Stimulated activated CD8-positive, alpha-beta memory T cell treated with anti-CD3 and anti-CD28 coated beads, Interleukin-4, amount 100 ng/mL, for 48 hours (primary cell): Measurements from ENCODE around the gene STK24.

Source experiments
- DNase-seq: peaks from one replicate; pipeline ENCODE4 v3.0.0-alpha.2; 2020

Gene STK24

DNA sequence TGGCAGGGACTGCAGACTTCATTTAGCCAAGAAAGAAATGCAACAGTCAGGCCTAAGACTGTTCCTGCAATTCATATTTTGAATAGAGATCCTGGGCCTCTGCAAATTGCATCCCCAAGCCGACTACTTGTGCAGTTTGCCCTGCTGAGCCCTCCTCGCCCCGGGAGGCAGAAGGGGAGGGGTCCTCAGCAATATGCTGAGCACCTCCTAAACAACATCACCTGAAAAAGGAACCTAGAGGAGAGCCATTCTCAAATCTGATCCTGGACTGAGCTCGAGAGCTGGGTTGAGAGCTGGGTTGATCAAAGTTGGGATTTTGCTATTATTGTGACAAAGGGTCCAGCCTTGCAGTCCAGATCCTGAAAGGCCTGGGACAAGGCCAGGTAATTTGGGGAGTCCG is 129.8 kb downstream of the STK24 start:
- no peak for DNase-seq

DNA sequence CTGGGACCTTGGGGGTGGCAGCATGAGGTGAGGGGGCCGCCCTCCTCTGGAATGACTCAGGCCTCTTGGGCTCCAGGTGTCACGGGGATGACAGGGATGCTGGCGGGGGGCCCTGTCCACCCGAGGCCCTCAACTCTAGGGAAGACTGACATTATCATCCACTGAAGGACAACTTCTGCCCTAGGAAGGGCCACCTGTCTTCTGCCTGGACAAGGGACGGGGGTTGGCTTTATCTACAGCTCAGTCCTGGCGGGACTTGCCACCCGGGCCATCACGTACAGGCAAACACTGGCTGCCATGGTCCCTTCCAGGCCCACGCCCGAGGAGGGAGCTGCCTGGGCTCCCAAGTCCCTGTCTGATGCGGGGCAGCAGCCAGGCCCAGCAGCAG is 130.7 kb downstream of the STK24 start:
- no peak for DNase-seq

DNA sequence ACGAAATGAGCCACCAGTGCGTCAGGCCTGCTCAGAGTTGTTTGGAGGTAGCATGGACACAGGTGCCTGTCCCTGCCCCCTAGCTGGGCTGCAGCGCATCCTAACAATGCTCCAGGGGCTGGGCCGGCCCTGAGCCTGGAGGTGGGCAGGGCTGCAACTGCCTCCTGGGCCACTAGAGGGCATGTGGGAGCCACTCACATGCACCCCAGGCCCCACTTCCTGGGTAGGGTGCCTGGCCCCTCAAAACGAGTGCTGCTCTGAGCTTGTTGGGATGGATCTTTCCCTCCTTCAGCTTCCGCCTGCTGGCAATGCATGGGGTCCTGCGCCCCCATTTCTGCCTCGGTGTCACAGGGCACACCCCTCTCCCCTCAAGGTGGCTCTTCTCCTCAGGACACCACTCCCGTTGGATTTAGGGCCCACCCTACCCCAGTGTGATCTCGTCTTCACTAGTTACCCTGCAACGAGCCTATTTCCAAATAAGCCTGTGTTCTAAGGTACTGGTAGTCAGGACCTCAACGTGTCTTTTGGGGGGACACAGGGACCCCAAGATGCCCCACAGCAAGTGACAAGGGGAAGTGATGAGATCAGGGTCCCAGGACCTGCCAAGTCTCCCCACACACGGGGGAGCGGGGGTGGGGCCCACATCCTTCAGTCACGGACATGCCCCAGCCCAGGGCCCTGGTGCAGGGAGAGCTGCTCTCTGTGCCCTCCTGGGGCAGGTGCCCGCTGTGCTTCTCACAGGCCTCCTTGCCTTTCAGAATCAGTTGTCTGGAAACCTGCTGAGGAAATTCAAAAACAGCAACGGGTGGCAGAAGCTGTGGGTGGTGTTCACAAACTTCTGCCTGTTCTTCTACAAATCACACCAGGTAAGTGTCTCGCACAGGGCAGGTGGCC is 131.3 kb downstream of the STK24 start:
- peak; percentile 88 for DNase-seq

DNA sequence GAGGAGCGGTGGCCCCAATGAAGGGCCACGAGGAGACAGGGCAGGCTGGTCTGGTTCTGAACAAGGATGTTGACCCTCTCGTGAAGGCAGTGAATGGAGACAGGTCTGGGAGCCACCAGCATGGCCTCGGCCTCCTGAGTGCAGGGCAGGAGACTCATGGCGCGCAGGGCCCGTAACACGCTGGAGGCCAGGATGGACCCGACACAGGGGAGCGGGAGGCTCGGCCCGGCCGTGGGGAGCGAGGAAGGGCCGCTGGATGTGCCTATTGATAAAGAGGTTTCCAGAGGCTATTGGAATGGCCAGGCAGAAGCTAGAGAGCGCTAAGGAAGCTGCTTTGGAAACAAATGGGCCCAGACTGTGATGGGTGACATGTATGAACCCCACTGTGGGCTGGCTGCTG is 132.5 kb downstream of the STK24 start:
- no peak for DNase-seq

DNA sequence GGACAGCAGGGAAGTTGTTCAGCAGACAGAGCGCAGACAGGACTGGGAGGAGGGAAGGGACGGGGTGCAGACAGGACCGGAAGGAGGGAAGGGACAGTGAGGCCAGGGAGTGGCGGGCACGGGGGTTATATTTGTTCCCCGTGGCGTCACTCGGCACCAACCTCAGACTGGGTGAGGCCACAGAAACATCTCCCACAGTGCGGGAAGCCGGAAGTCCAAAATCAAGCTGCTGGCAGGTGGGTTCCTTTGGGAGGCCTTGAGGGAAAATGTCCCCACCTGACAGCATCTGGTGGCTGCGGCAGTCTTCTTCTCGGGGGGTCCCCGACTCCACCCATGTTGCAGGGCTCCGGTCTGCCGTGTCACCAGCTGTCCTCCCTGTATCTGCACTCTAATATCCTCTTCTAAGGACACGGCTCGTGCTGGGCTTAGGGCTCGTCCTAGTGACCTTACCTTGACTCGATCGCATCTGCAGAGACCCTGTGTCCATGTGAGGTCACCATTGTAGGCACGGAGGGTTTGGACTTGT is 133.0 kb downstream of the STK24 start:
- DNase-seq, result no peak

DNA sequence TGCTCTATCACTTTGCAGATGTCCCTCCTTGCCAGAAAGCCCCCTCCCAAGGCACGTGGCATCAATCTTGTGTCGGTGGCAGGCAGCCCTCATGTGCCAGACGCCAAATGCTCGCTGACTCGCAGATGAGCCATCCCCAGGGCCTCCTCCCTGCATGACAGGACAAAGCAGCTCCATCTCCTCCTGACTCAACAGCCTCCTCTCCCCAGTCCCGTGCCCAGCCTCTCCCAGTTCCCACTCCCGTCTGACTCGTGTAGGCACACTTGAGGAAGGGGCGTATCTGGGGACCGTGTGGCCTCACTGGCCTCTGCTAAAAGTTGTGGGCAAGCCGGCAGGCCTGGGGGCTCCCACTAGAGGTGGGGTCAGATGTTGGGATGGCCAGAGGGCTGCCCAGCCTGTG is 133.6 kb downstream of the STK24 start:
- no peak for DNase-seq

DNA sequence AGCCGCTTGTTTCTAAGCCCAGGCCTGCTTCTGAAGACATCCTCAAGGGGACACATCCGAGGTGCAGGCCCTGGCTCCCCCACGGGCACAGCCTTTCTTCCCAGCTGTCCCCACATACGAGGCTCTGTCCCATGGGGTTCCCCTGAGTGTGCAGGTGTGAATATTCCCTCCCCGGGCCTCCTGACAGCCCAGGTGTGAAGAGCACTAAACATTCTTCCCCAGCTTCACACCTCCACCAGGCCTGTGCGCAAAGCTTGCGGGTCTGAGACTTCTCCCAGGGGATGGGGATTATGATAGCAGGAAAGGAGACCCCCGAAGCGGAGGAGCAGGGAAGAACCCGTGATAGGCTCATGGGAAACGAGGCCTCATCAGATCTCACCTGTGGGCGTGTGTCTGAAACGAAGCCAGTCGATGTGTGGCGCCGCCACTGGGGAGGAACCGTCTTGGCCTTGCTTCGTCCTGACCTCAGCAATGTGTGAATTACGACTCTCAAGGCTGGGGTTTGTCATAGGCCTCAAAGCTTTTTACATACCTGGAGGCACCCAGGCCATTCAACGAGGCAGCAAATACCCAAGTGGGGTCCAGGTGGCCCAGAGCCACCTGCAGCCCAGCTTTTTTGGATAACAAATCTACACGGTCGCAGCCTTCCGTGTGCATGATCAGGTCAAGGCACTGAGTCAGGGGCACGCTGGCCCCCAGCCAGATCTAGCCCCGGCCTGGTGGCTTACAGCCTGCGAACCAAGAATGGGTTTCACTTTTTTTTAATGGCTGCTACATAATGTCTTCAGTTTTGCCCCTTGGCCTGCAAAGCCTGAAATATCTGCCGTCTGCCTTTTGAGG is 134.3 kb downstream of the STK24 start:
- DNase-seq, result no peak

DNA sequence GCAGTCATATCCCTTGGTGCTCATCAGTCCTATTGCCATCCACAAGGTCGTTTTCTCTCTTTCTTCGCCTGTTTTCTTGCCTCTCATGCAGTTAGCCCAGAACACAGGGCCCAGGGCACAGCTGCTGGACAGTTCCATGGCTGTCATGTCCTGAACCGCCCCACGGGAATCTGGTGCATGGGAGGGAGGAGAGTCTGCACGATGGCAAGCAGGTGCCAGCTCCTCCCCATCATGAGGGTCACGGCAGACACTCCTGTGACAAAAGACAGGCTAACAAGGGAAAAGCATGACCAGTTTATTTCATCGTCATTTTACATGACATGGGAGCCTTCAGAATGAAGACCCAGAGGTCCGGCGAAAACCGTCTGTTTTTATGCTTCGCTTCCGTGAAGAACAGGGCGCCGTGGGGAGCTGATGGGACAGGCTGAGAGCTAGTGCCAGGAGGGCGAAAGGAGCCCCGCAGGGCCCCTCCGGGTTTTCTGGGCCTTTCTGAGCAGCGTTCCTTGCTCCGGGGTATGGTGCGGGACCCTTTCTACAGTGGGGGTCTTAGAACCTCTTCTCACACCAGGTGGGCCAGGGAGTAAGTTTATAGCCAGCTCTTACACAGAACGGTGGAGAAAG is 135.7 kb downstream of the STK24 start:
- no peak for DNase-seq

DNA sequence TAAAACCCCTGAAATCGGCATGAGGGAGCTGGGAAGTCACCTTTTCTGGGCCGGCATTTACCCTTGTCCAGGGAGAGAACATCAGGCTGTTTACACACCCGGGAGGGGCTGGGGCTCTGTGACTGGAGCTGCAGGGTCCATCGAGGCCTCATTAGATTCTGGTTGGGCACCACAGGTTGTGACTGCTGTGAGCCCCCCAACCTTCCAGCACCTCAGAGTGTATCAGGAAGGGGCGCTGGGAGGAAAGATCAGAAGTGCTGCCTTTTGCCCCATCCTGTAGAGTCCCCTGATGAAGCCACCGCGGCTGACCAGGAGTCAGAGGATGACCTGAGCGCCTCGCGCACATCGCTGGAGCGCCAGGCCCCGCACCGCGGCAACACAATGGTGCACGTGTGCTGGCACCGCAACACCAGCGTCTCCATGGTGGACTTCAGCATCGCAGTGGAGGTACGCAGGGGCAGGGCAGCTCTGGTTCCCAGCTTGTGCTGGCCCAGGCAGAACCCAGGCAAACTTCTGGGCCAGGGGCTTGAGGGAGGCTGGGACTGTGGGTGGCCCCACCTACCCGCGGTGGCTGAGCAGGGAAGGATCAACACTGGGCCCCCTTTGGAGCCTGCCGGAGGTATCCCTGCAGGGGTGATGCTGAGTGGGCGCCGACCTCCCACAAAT is 136.4 kb downstream of the STK24 start:
- DNase-seq, result no peak

DNA sequence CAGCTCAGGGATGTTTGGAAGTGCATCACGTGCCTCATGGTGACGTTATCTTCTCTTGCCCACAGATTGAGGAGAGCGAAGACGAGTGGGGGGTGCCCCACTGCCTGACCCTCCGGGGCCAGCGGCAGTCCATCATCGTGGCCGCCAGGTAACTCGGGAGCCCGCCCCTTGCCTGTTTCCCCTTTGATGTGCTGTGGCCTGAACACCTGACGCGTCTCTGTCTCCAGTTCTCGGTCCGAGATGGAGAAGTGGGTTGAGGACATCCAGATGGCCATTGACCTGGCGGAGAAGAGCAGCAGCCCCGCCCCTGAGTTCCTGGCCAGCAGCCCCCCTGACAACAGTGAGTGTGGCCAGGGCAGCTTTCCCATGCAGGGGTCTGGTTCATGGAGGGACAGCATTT is 137.0 kb downstream of the STK24 start:
- DNase-seq, result no peak

DNA sequence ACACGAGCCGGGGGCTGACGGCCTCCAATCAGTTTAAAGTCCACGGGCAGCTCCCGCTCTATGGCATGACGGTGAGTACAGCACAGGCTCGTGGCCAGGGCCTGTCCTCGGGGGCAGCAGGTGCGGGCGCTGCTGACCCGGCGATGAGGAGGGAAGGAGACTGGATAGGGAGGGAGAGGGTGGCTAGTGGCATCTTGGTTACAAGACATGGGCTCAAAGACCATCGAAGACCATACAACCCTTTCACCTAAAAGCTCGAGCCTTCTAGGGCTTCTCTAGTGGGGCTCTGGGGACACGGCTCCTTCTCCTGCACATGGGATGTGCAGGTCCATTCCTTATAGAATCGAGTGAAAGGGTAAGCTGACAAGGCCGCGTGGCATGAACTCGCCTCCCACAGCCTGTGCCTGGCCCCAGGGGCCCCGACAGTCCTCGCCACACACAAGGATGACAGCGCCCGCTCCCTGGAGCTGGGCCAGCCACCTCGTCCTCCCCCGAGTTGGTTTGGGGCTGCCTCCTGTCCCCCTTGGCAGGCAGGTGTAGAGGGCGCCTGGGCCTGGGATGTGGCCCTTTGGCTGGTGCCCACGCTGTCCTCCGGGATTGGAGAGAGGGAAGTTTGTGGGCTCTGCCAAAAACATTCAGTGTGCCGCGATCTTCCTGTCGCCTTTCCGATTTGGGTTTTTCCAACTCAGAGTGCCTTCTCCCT is 137.6 kb downstream of the STK24 start:
- DNase-seq, result no peak

DNA sequence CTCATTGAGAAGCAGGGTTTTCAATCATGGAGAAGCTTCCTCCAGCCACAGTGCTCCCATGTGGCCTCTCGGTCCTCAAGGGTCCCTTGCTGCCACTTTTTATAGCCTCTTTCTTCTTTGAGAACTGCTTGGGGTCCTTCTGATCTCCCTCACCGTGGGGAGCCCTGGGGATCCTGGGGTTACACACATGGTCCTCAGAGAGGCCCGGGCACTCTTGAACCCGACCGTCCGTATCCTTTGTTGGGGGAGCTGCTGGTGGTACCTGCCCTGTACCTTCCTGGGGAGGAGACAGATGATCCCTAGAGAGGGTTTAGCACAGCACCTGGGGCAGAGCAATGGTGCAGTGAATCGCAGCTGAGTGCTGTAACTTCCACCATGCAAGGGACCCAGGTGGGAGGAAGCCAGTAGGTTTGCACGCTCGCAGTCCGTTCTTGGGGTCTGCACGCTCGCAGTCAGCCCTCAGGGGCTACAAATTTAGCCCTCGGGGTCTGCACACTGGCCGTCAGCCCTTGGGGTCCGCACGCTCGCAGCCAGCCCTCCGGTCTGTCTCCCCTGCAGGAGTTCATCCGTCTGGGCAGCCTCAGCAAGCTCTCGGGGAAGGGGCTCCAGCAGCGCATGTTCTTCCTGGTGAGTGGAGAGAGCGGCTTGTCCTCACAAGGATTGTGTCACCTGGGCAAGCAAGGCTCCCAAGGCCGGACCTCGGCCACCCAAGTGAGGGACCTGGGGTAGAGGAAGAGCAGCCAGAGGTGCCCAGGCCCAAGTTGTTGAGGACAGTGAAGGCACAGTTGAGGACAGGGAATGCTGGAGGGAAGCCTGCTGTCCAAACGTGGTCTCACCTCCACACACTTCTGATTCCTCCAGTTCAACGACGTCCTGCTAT is 138.4 kb downstream of the STK24 start:
- DNase-seq, result no peak

DNA sequence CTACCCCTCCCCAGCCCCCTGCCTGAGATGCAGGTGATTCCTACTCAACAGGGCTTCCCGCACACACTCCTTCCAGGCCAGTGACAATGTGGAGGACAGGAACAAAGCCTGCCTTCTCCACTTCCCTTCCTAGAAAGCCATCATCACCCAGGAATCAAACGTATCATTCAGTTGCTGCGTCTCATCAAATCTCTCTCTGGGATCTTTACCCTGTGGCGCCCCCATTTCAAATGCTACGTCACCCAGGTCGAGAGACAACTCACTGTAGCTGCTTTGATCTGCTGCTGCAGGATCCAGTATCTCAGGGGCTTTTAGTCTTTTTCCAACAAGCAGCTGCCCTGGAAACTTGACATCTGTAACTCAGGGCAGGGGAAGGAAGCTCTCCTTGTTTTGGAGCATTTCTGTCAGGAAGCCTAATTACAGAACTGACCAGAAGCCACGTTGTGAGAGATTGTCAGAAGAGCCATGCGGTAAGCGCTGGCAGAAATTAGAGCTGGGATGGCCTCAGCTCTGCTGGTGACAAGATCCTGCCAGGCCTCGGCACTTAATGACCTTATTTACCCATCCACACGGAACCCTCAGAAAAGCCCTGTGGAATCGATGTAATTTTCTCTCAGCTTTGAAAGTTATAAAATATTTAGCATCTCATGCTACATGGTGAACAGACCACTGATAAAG is 140.5 kb downstream of the STK24 start:
- DNase-seq, result no peak

DNA sequence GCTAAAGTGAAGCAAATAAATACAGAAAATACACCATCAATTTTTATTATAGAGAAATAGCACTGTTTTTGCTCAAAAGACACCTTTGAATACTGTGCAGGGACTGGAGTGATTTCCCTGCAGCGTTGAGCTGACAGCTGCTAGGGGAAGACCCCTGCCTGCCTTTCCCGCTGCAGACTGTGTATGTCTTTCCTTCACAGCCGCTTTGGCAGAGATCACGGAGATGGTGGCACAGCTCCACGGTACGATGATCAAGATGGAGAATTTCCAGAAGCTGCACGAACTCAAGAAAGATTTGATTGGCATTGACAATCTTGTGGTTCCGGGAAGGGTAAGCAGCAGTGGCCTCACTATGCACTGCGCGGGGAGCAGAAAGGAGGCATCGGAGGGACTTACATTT is 141.5 kb downstream of the STK24 start:
- DNase-seq, result no peak

DNA sequence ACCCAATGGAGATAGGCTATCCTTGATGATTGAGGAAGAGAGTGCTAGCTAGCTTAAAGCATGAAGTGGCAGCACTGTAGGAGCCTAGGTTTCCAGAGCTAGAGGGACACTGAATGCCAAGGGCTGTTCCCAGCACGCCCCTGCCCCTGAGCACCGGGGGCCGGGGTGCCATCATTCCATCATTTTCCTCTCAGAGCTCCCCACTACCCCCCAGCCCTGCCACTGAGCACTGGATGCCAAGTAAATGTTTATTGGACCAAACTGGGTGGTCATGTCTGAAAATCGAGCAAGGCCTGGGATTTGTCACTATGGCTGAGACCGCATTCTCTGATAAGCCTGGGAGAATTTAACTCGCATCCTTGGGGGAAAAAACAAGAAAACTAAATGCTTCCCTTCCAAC is 142.8 kb downstream of the STK24 start:
- DNase-seq, result no peak

DNA sequence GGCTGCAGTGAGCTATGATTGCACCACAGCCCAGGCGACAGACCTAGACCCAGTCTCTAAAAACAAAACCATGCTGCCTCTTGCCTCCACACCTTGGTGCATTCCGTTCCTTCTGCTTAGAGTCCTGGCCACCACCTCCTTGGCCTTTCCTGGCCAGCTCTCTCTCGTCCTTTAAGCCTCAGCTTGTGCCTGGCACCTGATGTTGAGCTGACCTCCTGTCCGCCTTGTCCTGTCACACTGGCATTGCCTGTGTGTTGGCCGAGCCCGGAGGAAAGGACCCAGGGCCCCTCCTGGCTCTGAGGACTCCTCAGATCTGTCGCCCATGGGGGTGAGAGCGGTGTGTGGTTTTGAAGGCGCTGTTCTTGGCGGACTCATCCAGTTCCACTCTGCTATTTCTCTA is 143.3 kb downstream of the STK24 start:
- DNase-seq, result no peak

DNA sequence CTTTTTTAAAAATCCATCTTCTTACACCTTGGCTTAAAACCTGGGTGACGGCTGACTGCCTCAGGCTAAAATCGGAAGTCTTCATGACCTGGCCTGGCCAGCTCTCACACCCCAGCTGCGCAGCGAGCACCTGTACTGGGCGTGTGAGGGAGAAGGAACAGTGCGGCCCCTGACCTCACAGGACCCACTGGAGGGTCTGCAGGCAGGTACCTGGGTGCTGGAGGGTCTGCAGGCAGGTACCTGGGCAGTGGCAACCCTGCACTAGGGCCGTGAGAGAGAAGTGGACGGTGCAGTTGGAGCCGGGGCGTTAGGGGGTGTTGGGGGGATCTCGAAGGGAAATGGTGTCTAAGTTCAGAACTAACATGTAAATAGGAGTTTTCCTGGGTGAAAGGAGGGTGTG is 144.3 kb downstream of the STK24 start:
- DNase-seq, result no peak

DNA sequence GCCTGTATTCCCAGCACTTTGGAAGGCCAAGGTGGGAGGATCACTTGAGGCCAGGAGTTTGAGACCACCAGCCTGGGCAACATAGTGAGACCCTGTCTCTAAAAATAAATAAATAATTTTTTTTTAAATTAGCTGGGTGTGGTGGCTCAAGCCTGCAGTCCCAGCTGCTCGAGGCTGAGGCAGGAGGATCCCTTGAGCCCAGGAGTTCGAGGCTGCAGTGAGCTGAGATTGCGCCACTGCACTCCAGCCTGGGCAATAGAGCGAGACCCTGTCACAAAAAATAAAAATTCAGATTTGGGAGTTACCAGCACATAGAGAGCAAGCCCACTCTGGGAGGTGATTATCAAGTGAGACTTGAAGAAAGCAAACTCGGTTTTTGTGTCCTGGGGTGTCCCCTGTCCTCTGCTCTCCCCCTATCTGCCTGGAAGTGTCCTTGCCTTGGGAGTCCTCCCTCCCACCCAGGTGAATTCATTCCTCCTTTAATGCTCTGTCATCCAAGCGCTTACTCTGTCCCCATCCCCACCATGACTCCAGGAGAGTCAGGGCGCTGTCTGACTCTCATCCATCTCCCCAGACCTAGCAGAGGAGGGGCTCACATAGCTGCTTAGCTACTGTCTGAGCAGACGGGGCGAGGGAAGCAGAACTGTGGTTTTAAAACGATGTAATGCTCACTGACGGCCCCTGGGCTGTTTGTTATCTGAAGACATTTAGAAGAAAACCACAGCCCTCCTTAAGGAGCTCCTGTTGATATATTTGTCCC is 146.8 kb downstream of the STK24 start:
- DNase-seq, result no peak

DNA sequence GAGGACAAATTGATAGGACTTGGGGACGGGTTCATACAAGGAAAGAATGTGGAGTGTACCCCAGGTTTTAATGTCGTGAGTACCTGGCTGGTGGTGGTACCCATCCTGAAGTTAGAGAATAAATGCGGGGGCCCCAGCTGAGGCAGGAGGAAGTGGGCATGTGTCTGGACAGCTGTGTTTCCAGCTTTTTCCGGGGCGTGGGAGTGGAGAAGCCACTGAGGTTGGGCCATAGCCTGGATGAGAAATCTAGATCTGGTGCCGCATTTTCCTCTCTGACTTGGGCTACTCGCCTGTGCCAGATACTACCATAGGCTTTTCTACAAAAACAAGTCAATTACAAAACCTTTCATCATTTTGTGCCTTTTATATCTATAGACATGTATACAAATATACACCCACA is 147.4 kb downstream of the STK24 start:
- no peak for DNase-seq

DNA sequence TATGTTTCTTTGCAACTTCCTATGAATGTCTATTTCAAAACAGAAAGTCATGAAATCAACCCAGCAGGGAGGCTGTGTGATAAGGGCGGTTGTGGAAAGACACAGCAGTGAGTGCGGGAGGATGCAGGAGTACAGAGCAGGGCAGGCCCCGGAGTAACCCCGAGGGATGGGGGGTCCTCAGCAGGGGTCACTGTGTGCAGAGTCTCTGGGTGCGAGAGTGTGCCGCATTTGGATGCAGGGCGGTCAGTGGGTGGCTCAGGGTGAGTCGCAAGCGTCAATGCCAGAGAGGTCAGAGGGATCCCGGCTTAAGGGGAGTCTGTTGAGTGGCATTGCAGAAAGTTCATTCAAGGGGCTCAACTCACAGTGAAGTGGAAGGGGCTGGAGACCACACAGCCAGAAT is 147.8 kb downstream of the STK24 start:
- no peak for DNase-seq
